Hypothalamus (tissue), 51 donors: ENCODE data around the gene ANKRD53.
A peak's percentile ranks its signal among the peaks of the same experiment; 100 is the strongest.
"Not testable (repeated sequence)": the region's sequence is repeated elsewhere in the genome, so short reads cannot be mapped to it uniquely, and the experiment has no call there.

Experiments
- DNase-seq, 51 donors: peaks; one replicate each; lab custom pipeline; 2025; lab: John Stamatoyannopoulos, UW

The ANKRD53 gene

GRCh38 chr2:70986499-70987189 is 8.2 kb downstream of the ANKRD53 start:
- no peak for DNase-seq

DNA sequence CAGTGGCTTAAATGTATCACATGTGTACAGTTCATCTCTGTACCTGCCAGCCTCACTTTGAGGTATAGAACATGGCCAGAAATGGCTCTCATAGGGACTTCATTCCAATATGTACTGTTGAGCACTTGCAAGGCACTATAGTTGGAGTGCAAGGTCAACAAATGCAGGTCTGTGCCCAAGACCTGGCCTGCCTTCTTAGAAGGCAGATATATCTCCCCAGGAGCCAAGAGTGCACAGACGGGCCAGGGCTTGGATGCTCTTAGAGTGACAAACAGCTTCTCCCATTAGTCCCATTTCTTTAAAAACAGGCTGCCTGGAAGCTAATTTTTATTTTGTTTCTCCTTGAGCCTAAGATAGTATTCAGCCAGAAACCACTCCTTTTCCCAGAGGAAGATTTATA is 9.0 kb downstream of the ANKRD53 start:
- DNase-seq: no peak

- no peak for DNase-seq
Measured at GRCh38 chr2:70988151-70988550, 9.7 kb downstream of the ANKRD53 start.

GRCh38 chr2:70988726-70989648 is 10.6 kb downstream of the ANKRD53 start:
- no peak for DNase-seq

DNA sequence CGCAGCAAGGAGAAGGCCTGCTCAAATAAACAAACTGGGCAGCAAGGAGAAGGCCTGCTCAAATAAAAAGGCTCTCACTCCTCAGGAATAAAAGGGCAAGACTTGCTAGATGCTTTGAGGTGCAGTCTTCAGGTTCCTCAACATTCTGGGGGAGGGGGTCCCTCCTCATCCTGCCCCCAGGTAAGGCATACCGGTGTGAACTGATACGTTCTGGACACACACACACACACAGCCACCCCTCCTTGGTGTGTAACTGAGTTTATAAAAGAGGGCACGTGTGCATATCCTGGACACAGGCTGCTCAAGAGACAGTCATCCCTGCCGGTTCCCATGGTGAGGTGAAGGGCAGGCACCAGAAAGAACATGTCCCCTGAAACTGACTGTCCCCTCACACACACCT is 11.8 kb downstream of the ANKRD53 start:
- no peak for DNase-seq

- DNase-seq: no peak
Measured at GRCh38 chr2:70991142-70991541, 12.7 kb downstream of the ANKRD53 start.

GRCh38 chr2:70991742-70992141 is 13.3 kb downstream of the ANKRD53 start:
- no peak for DNase-seq

DNA sequence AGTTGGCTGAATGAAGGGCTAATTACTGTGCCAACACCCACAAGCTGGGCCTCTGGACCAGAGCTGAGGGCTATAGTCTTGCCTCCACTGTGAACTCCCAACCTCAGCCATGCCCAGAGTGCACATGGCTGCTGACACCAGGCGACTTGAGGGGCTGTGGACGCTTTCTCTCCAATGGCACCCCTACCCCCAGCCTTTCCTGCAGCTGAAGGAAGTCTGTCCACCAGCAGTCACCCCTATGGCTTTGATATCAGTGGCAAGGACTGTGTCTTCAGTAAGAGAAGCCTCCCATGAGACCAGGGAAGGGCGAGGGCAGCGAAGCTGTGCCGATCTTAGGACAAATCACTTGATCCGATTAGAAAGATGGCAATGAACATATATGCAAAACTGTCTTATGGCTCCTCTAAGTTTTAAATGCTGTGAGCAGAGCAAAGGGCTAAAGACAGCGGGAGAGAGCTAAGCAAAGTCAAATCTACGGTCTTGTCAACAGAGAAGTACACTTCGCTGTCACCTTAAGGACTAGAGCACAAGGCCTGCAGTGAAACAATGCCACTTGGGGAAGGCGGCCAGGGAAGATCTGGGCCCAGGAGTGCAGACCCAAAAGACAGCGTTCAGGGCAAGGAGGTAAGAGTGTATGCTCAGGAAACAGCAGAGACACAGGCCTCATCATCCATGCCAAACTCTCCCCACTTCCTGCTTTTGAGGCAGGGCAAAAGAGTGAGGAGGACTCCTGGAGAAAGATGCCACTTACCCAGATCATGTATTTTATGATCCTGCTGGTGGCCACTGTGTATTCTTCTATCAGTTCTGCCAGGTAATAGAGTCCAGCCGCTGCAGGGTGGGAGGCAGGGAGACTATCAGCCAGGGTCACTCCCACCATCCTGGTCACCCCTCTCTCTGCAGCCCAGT is 14.8 kb downstream of the ANKRD53 start:
- DNase-seq: no peak

GRCh38 chr2:70994009-70994698 is 15.7 kb downstream of the ANKRD53 start:
- peak in 2 of 51 donors; percentile 40 to 55 for DNase-seq

- DNase-seq: peak in 50 of 51 donors; percentile 33 to 92 (median 77)
Measured at GRCh38 chr2:70994699-70995425, 16.4 kb downstream of the ANKRD53 start, which contains the start of gene TEX261. TEX261 (minus strand) TSS chr2:70994873; CDS start chr2:70994757, 116 bp downstream.

DNA sequence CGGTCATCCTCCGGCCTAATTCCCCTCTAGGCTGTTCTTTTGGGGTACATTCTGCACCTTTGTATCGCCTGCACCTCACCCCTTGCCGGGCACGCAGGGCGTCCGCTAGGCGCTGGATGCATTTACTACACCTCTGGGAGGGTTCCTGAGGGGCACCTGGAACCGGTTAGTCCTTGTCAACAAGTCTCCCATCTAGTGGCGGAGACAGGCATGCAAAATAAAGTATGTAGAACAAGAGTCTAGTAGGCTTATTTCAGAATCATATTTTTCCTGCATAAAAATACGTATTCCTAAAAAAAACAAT is 16.9 kb downstream of the ANKRD53 start:
- DNase-seq: peak in 5 of 51 donors; percentile 2 to 42 (median 17)

GRCh38 chr2:70998885-70999284 is 20.5 kb downstream of the ANKRD53 start:
- not testable (repeated sequence) for DNase-seq

DNA sequence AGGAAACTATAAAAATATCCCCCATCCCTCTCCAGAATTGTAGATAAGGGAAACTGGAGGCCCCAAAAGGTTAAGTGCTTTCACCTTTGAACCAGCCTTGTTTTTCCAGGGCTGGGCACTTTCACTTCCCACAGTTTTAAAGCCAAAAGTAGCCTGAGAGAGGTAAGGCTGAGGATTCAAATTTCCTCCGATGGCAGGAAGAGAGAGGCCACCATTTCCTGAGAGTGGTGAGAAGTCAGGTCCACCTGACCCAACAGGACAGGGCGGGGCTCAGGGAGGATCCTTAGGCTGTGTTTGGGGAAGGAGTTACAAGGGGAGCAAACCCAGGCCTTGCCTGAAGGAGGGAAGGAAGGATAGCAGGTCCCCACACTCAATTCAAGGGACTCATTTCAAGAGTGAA is 20.9 kb downstream of the ANKRD53 start:
- no peak for DNase-seq

GRCh38 chr2:70999931-71000330 is 21.5 kb downstream of the ANKRD53 start:
- DNase-seq: not testable (repeated sequence)

DNA sequence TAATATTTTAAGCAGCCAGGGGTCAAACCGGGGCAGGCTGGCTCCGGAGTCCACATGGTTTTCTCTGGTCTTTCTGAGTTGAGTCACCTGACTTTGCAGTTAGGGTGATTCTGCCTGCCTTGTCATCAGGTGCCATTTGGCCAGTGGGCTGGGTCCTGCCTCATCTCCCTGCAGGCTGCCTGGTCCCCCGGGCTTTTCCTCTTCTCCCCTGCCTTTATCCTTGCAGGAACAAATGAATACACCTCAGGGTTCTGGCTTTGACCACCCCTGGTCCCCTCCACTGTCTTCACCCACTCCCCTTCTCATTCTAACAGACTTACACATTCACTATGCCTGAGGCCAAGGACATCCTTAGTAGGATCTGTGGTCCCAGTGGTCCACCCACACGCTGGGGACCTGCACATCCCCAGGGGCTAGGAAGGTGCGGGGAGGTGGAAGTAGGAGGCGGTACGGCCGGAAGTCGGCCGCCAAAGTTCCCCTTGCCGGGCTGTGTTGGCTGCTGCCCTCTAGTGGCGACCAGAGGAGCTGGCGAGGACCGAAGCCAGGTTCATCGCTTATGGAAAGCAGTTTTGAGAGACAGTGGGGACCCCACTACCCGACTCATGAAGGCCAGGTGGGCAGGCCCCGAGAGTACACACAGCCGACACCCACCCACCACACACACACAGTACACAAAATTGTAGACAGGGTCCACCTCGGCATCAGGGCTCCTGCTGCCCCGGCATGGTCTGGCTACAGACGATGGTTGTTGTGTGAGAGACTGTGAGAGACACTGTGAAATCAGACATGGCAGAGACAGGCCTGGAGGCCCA is 22.6 kb downstream of the ANKRD53 start:
- DNase-seq: peak in 39 of 51 donors; percentile 12 to 77 (median 47)

DNA sequence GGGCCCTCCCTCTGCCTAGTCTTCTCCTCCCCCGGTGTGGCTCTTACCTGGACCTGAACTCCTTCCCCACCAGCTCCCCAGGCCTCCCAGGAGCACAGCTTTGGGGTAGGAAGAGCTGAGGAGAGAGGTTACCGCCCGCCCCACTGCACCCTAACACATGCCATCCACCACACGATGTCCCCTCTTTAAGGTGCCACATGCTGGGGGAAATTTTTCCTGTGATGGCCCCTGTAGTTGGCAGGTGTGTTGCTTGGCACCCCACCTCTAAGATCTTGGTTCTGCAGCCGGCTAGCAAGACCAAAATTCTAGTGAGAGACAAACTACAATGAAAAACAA is 23.1 kb downstream of the ANKRD53 start:
- no peak for DNase-seq

DNA sequence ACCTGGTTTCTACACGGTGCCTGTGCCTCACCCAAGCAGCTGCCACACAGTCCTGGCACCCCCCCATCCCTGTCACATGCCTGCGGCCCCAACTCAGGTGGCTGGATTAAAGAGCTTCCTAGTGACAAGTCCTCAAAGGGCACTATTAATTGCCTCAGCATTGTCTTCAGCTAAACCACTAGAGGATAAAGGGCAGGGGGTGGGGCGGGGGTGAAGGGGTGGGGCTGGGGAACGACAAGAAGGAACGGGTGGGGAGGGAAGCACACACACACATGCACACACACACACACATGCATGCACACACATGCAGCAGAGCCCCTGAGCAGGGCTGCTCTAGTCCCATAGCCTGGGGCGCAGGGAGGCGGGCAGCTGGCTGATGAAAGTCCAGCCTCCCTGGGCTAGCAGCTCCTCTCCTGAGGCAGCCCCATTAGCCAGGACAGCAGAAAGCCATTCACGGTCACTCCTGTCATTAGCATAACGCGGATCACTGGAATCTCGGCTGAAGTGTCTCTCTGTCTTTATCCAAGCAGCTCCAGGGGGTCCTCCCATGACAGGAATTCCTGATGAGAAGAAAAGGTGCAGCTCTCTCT is 23.6 kb downstream of the ANKRD53 start:
- DNase-seq: no peak

- no peak for DNase-seq
Measured at GRCh38 chr2:71003396-71003795, 25.0 kb downstream of the ANKRD53 start.
